OCI-LY7 (cell line): ENCODE results near the gene CAPSL.
"Not testable (repeated sequence)": the region's sequence is repeated elsewhere in the genome, so short reads cannot be mapped to it uniquely, and the experiment has no call there.

Source experiments
- CTCF ChIP-seq: fragments of 200-600 bp; sonication (generic); conservative IDR thresholded peaks from 2 replicates; pipeline ENCODE4 v1.5.1; 2014; ENCODE audit warnings: mild to moderate bottlenecking, antibody characterized with exemption, low read length, moderate library complexity, mixed read lengths
- EZH2phosphoT487 ChIP-seq: fragments of 200-600 bp; sonication (generic); IDR thresholded peaks from 2 replicates; pipeline ENCODE4 v1.6.1; 2018; ENCODE audit warnings: low read depth, borderline replicate concordance, mild to moderate bottlenecking, mixed run types, antibody characterized with exemption, low read length, moderate library complexity, mixed read lengths

DNA sequence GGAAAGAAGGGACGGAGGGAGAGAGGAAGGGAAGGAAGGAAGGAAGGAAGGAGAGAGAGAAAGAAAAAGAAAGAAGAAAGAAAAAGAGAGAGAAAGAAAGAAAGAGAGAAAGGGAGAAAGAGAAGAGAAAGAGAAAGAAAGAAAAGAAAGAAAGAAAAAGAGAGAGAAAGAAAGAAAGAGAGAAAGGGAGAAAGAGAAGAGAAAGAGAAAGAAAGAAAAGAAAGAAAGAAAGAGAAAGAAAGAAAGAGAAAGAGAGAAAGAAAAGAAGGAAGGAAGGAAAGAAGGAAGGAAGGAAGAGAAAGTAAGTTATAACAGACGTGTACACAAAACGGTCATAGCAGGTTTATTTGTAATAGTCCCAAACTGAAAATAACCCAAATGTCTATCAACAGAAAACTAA lies 38.4 kb upstream of the CAPSL start:
- TF ChIP-seq CTCF, EZH2phosphoT487: not testable (repeated sequence)
